NCI-H82 treated with DMSO at 0.1 percent for 48 hours (cell line): Measurements from ENCODE around the gene LAMP5.

ENCODE experiments used
- DNase-seq: peaks from one replicate; lab custom pipeline; 2025; ENCODE audit not compliant: unreplicated experiment; lab: John Stamatoyannopoulos, UW

LAMP5 gene

GRCh38 chr20:9514461-9515213 lies at the start of gene LAMP5:
TSS of gene LAMP5 (plus strand) at chr20:9514590. CDS start at chr20:9514853, 263 bp downstream.
- DNase-seq, result no peak

GRCh38 chr20:9467995-9468394 lies 46.4 kb upstream of the LAMP5 start:
- no peak for DNase-seq

- no peak for DNase-seq
These were observed 39.5 kb upstream of the LAMP5 start for GRCh38 chr20:9474835-9475415.

- no peak for DNase-seq
These were observed 38.9 kb upstream of the LAMP5 start for GRCh38 chr20:9475456-9475855.

GRCh38 chr20:9476174-9476573 lies 38.2 kb upstream of the LAMP5 start:
- DNase-seq, result no peak

GRCh38 chr20:9476637-9477036 lies 37.8 kb upstream of the LAMP5 start:
- no peak for DNase-seq

- DNase-seq, result no peak
These were observed 35.6 kb upstream of the LAMP5 start for GRCh38 chr20:9478771-9479170.

- peak; percentile 17 for DNase-seq
These were observed 34.3 kb upstream of the LAMP5 start for GRCh38 chr20:9480066-9480465.

GRCh38 chr20:9482180-9482579 lies 32.2 kb upstream of the LAMP5 start:
- no peak for DNase-seq

GRCh38 chr20:9483131-9483530 lies 31.3 kb upstream of the LAMP5 start:
- no peak for DNase-seq

GRCh38 chr20:9485614-9486340 lies 28.6 kb upstream of the LAMP5 start:
- DNase-seq, result no peak

- DNase-seq, result no peak
These were observed 27.2 kb upstream of the LAMP5 start for GRCh38 chr20:9487231-9487630.

GRCh38 chr20:9488063-9488462 lies 26.3 kb upstream of the LAMP5 start:
- DNase-seq, result no peak

GRCh38 chr20:9490161-9490560 lies 24.2 kb upstream of the LAMP5 start:
- no peak for DNase-seq

- no peak for DNase-seq
These were observed 23.8 kb upstream of the LAMP5 start for GRCh38 chr20:9490631-9491030.

- DNase-seq, result no peak
These were observed 23.1 kb upstream of the LAMP5 start for GRCh38 chr20:9491324-9491723.

- no peak for DNase-seq
These were observed 22.3 kb upstream of the LAMP5 start for GRCh38 chr20:9492067-9492466.

GRCh38 chr20:9493803-9494202 lies 20.6 kb upstream of the LAMP5 start:
- no peak for DNase-seq

- no peak for DNase-seq
These were observed 18.7 kb upstream of the LAMP5 start for GRCh38 chr20:9495701-9496100.

GRCh38 chr20:9496155-9496554 lies 18.2 kb upstream of the LAMP5 start:
- no peak for DNase-seq

GRCh38 chr20:9498322-9498721 lies 16.1 kb upstream of the LAMP5 start:
- no peak for DNase-seq
